Hematopoietic multipotent progenitor cell treated with erythropoietin and hydrocortisone succinate and interleukin-3 and kit ligand, for 15 days (in vitro differentiated cells): ENCODE measurements around the gene PCMT1.
"Not testable (repeated sequence)": the region's sequence is repeated elsewhere in the genome, so short reads cannot be mapped to it uniquely, and the experiment has no call there.

Experiments
- DNase-seq: peaks from one replicate; pipeline ENCODE4 v3.0.0-alpha.2; 2015; ENCODE audit warnings: low spot score

The PCMT1 gene

DNA sequence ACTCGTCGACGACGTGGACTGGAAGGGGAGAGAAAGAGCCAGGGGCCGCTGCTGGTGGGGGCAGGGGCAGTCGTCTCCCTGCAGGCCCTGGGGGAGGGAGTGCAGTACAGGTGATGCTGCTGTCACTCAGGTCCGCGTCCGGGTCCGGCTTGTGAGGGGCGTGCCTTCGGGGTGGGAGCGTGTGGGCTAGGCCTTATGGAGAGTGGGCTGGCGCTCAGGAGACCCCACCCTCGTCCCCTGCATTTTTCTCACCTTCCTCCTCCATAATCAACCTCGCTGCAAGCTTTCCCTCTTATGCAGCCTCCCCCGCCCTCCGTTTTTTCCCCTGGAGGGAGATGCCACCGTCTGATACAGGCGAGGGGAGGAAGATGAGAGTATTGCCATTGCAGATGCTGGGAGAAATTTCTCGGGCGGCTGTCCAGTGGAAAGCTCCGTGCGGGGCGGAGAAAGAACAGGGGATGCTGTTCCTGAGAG, 632 bp downstream of the PCMT1 start:
- peak; percentile 41 for DNase-seq

DNA sequence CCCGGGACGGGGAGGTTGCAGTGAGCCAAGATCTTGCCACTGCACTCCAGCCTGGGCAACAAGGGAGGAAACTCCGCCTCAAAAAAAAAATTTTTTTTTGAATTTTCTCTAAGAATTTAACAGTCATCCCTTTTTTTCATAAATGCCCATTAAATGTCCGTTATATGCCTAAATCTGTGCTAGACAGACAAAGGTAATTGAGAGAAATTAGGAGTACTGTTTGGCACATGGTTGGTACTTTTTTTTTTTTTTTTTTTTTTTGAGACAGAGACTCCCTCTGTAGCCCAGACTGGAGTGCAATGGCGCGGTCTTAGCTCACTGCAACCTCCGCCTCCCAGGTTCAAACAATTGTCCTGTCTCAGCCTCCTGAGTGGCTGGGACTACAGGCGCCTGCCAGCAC, 1.7 kb downstream of the PCMT1 start:
- no peak for DNase-seq

DNA sequence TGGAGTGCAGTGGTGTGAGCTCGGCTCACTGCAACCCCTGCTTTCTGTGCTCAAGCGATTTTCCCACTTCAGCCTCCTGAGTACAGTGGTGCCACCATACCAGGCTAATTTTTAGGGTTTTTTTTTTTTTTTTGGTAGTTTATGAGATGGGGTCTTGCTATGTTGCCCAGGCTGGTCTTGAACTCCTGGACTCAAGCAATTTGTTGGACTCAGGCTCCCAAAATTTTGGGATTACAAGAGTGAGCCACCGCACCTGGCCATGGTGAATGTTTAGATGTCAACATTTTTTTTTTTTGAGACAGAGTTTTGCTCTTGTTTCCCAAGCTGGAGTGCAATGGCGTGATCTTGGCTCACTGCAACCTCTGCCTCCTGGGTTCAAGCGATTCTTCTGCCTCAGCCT, 2.4 kb downstream of the PCMT1 start:
- not testable (repeated sequence) for DNase-seq

DNA sequence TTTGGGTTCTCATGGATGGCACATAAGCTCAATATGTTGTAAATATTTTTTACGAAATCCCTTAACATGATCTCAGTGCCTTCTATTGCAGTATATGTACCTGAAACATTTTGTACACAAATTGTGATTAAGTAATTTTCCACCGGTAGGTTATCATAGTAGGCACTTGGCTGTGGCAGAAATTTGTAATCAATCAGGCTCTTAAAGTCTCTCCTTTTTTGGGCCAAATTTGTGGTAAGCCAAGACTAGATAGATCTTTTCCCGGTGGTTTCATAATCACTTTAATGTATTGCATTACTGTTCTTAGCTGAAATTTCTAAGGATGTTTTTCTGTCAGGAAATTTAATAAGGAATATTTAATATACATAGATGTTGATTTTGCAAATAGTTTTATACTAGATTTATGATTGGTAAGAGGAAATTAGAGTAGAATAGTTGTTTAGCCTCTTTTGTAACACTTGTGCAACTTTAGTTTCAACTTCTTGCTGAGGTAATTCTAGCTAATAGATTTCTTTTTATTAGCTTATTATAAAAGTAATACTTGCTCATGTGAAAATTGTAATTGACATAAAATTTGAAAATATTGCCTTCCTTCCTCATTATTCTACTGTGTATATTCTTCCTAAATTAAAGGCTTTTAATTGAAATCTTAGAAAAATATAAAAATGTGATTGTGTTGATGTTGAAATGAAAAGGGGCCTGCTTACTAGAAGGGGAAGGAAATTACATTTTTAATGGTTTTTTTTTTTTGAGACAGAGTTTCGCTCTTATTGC, 3.2 kb downstream of the PCMT1 start:
- no peak for DNase-seq

DNA sequence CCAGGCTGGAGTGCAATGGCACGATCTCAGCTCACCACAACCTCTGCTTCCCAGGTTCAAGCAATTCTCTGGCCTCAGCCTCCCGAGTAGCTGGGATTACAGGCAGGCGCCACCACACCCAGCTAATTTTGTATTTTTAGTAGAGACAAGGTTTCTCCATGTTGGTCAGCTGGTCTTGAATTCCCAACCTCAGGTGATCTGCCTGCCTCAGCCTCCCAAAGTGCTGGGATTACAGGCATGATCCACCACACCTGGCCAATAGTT, 3.8 kb downstream of the PCMT1 start:
- not testable (repeated sequence) for DNase-seq

DNA sequence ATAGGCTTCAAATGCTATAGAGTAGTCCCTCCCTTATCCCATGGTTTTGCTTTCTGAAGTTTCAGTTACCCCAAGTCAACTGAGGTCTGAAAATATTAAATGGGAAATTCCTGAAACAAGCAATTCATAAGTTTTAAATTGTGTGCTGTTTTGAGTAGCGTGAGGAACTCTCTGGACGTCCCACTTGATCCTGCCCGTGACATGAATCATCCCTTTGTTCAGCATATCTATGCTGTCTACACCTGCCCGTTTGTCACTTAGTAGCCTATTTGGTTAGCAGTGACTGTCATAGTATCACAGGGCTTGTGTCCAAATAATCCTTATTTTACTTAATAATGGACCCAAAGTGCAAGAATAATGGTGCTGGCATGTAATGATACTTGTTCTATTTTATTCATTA, 5.0 kb downstream of the PCMT1 start:
- DNase-seq = no peak

DNA sequence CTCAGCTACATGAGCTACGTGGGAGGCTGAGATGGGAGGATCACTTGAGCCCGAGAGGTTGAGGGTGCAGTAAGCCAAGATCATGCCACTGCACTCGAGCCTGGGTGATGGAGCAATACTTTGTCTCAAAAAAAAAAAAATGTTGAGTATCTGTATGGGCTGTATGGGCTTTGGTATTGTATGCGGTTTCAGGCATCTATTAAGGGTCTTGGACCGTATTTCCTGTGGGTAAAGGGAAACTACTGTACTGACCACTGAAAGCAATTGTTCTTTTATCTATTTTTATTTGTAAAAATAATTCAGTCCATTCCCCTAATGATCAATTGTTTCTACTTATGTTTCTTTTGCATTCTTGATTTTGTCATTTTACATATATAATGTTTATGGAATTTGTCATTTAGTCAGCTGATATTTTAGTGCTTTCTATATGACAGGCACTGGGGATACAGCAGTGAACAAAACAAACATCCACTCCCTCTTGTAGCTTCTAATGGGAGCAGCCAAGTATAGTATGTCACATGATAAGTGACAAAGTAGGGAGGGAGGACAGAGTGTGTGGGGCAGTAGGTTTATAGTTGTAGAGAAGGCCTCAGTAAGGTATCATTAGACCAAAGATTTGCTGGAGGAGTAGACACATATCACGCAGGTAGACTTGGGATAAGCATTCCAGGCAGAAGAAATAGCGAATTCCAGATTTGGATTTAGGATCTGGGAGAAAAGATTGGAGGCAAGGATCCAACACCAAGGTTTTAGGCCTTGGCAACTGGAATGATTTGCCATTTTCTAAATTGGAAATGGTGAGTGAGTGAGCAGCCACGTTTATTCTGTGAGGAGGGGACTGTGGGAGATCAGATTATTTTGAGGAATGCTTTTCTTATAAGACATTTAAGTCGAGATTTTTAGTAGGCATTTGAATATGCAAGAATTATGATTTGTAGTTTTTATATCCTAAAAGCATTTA, 6.0 kb downstream of the PCMT1 start:
- DNase-seq = no peak

DNA sequence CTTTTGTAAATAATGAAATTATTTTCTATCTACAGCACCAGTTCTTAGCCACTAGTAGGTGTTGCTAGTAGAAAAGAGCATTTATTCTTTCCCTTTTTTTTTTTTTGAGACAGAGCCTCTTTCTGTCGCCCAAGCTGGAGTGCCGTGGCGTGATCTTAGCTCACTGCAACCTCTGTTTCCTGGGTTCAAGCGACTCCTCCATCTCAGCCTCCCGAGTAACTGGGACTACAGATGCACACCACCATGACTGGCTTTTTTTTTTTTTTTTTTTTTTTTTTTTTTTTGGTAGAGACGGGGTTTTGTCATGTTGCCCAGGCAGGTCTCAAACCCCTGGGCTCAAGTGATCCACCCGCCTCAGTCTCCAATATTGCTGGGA, 6.7 kb downstream of the PCMT1 start:
- DNase-seq = no peak

DNA sequence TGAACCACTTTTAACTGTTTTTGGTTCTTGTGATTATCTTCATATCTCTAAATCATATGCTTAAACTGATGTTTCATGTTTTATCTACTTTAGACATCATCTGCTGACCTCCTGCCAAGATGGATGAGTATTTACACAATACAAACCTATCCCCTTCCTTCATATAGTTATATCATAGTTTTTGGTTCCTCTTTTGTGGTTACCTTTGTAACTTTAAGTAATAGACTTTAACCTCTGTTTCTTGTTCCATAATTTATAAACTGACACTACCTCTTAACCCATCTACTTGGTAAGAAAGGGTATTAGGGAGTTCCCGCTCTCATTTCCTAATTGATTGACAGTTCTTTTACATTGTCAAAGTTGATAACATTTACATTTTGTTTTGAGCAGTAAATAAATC, 11.9 kb downstream of the PCMT1 start:
- DNase-seq = no peak

DNA sequence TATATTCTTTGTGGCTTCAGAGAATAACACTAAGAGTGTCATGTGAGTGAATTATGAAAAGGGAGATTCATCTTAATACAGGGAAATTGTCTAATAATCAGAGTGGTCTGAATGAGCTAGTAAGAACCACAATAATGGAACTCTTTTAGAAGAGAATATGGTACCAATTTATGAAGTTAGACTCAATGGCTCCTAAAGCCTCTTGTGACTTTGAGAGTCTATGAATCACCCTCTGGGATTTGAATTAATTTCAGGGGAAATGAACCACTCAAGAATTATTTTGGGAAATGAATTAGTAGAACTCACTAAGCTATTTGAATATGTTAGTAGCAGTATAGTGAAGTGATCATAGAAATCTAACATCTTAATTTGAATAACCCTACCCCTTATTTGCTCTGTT, 14.3 kb downstream of the PCMT1 start:
- DNase-seq = no peak

DNA sequence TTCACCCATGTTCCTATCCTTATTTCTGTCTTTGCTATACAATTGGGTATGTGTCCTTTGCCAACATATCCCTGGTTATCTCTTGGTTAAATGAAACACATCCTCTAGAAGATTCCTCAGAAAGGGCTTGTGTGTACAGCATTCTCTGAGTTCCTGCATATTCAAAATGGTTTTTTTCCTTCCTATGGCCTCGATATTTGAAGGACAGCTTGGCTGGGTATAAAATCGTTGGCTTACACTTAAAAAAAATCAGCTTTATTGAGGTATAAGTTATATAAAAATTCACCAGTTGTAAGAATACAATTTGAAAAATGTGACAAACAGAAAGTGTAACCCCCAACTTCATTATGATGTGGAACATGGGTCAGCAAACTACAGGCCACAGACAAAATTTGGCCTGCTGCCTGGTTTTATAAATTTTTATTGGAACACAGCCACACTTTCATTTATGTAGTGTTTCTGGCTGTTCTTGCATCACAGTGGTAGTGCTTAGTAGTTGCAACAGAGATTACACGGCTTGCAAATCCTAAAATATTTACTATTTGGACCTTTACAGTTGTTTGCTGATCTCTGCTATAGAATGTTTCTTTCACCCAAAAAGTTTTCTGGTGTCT, 16.7 kb downstream of the PCMT1 start:
- DNase-seq = no peak

DNA sequence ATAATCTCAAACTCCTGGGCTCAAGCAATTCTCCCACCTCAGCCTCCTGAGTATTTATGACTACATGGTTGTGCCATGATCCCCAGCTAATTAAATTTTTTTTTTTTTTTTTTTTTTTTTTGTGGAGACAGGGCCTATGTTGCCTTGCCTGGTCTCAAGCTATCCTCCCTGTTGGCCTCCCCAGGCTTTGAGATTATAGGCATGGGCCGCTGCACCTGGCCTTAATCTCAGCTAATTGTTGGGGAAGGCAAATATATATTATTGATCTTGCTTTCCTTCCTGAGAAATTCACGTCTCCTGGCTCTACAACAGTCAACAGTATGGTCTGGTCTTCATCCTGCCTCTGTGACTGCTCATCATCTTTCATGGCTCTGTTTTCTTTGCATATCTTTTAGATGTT, 20.1 kb downstream of the PCMT1 start:
- no peak for DNase-seq

DNA sequence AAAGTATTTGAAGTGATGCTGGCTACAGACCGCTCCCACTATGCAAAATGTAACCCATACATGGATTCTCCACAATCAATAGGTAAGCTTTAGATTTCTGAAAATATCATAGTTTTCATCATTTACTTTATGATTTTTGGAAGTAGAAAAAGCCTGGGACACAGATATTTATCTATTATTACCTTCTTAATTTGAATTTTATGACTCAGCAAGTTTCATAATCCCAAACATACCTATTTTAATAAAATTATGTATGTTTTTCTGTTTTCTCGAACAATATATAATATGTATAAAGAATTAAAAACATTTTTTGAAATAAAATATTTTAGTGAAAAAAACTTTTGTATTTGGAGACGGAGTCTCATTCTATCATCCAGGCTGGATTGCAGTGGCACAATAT, 21.6 kb downstream of the PCMT1 start:
- DNase-seq = no peak

DNA sequence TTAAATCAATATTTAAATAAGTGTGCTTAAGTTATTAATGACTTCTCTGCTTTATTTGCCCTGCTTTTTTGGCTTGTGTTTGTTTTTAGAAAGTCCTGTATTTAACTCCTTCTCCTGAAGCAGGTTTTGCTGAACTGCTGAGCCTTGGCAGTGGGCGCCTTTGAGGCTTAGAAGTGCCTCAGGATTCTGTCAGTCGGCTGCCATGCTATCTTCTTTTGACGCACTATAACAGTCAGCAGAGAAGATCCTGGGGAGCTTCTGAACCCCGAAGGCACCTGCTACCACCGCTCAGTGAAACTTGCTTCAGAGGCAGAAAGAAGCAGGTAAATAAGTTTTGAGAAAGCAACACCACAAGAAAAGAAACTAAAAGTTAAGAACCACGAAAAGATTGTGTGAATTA, 22.4 kb downstream of the PCMT1 start:
- DNase-seq = no peak

DNA sequence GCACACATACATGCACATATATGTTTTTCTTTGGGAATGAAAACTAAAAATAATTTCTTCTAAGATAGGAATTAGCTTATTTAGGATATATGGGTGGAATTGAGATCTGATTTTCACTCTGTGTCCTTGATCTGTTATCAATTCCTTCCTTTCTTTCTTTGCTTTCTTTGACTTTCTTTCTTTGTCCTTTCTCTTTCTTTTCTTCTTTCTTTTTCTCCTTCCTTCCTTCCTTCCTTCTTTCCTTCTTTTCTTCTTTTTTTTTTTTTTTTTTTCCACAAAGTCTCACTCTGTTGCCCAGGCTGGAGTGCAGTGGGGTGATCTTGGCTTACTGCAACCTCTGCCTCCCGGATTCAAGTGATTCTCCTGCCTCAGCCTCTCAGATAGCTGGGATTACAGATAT, 28.1 kb downstream of the PCMT1 start:
- DNase-seq = no peak

DNA sequence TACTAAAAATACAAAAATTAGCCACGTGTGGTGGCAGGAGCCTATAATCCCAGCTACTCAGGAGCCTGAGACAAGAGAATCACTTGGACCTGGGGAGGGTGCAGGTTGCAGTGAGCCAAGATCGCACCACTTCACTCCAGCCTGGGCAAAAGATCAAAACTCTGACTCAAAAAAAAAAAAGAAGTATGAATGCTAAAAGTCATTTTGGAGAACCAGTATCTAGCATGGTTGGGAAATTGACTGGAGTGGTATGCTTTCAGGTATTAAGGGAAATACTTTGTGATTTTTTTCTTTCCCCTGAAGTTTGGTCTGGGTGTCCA, 30.1 kb downstream of the PCMT1 start:
- no peak for DNase-seq

DNA sequence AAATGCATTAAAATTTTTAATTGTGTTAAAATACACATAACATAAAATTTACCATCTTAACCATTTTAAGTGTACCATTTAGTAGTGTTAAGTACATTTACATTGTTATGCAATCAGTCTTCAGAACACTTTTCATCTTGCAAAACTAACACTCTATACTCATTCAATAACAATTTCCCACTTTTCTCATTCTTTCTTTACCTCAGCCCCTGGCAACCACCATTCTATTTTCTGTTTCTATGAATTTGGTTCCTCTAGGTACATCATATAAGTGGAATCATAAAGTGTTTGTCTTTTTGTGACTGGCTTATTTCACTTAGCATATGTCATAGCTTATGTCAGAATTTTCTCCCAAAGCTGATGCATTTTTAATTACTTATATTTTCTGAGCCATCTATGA, 32.2 kb downstream of the PCMT1 start:
- no peak for DNase-seq

DNA sequence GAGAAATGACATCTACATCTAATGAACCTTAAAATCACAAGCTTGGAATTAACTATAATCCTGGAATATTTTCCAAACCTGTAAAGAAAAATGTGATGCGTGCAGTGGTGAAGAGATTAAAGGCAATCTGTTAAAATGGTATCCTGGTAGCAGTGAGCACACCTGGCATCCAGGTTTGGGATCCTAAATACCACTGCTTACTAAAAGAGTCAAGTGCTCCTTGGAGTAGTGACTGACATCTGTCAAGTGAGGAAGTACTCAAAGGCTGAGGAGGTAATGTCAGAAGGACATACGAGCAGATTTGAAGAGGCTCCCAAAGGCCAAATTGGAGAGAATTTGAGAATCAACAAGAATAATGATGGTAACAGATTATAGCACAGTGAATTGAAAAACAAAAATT, 32.8 kb downstream of the PCMT1 start:
- no peak for DNase-seq

DNA sequence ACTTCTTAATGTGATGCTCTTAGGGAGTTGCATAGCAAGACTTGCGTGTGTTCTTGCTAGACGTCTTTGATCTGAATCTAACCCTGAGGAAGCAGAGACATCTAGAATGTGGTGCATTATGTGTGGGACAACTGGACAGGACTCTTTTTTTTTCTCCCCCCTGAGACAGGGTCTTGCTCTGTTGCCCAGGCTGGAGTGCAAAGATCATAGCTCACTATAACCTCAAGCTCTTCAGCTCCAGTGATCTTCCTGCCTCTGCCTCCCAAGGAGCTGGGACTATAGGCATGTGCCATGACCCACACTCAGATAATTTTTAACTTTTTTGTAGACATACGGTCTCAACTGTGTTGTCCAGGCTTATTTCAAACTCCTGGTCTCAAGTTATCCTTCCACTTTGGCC, 34.0 kb downstream of the PCMT1 start:
- DNase-seq = no peak

DNA sequence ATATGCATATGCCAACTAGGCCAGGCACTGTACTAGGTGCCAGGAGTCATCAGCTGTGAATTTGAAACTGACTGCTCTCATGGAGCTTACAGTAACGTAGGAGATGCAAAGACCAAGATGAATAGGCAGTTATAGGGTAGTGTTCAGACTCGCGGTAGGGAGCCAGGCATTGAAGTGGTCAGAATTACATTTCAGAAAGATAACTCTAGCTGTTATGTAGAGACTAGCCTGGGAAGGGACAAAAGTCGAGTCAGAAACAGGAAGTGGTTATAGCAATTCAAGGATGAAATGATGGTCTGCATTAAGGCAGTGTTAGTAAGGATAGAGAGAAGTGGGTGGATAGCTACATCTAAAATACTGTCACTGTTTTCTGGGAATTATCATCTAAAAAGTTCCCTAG, 56.6 kb downstream of the PCMT1 start:
- DNase-seq = no peak

DNA sequence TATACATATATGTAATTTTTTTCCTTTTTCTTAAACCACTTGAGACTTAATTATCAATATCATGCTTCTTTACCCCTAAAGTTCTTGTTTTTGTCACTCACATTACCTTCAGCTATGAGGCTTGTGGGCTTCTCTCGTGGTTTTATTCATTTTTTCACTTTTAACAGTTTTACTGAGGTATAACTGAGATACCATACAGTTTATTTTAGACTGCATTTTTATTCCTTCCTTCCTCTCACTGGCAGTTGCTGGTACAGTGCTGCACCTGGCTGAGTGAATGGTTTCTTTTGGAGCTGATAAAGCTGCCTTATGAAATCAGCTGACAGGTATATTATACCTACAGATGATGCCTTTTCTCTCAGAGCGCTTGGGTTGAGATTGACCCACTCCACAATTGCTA, 60.3 kb downstream of the PCMT1 start:
- DNase-seq = no peak

DNA sequence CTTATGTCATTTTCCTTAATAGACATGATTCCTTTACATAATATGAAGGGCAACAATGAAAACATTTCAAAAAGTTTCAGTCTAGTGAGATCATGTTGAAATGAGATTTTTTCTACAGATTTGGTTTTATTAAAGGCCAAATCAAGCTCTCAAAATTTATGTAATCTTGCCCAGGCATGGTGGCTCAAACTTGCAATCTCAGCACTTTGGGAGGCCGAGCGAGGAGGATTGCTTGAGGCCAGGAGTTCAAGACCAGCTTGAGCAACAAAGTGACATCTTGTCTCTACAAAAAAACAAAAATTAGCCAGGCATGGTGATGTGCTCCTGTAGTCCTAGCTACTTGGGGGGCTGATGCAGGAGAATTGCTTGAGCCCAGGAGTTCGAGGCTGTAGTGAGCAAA, 63.8 kb downstream of the PCMT1 start:
- DNase-seq = no peak

DNA sequence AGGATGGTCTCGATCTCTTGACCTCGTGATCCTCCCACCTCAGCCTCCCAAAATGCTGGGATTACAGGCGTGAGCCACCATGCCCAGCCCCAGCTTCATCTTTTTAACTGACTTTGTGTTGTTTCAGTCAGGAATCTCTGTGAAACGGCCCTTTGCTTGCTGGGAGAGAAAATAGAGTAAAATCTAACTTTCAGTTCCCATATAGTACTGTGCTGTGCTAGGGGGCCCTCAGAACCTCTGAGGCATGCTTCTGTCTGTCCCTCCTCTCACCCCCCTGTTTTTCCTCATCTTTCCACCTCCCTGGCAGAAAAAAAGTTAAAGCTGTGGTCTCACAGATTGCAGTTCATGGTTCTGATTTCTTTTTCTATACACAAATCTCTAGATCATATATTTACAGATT, 66.2 kb downstream of the PCMT1 start:
- DNase-seq = no peak
